Glomerular visceral epithelial cell (primary cell): Measurements from ENCODE around the gene F2.

Experiments
- DNase-seq: peaks from one replicate; pipeline ENCODE4 v3.0.0-alpha.2; 2016; ENCODE audit errors: extremely low spot score

The F2 gene

GRCh38 chr11:46743043-46743442 lies 24.0 kb downstream of the F2 start:
- DNase-seq, result no peak

- no peak for DNase-seq
Observed at GRCh38 chr11:46743693-46744339, 24.8 kb downstream of the F2 start.

- no peak for DNase-seq
Observed at GRCh38 chr11:46745328-46745727, 26.3 kb downstream of the F2 start.

- DNase-seq, result no peak
Observed at GRCh38 chr11:46745995-46746394, 27.0 kb downstream of the F2 start.

GRCh38 chr11:46747150-46747549 lies 28.1 kb downstream of the F2 start:
- no peak for DNase-seq

- DNase-seq, result no peak
Observed at GRCh38 chr11:46755962-46756361, 36.9 kb downstream of the F2 start.

GRCh38 chr11:46759196-46759595 lies 40.2 kb downstream of the F2 start:
- no peak for DNase-seq

- no peak for DNase-seq
Observed at GRCh38 chr11:46760429-46761128, 41.6 kb downstream of the F2 start.

- no peak for DNase-seq
Observed at GRCh38 chr11:46761807-46762206, 42.8 kb downstream of the F2 start.

- no peak for DNase-seq
Observed at GRCh38 chr11:46762248-46762647, 43.2 kb downstream of the F2 start.

- DNase-seq, result no peak
Observed at GRCh38 chr11:46766656-46767055, 47.6 kb downstream of the F2 start.

- DNase-seq, result no peak
Observed at GRCh38 chr11:46769636-46770221, 50.7 kb downstream of the F2 start.

GRCh38 chr11:46776878-46777277 lies 57.9 kb downstream of the F2 start:
- no peak for DNase-seq

GRCh38 chr11:46778416-46778815 lies 59.4 kb downstream of the F2 start:
- DNase-seq, result no peak
